H1 (cell line): ENCODE data around the gene NRXN3. TPM values are rescaled to one million over a fixed set of nuclear protein-coding genes. Genes with fewer than 3 reads are reported as not detected.

Source experiments
- CTCF ChIA-PET: fragments of 300-600 bp; sonication (Branson Sonifier 250); formaldehyde crosslinking; loops from one replicate; lab custom pipeline; 2021; ENCODE audit not compliant: partially characterized antibody; lab: Charles Lee
- POLR2A ChIA-PET: fragments of 300-600 bp; sonication (Branson Sonifier 250); formaldehyde crosslinking; loops from one replicate; lab custom pipeline; 2021; ENCODE audit warnings: inconsistent platforms; ENCODE audit not compliant: partially characterized antibody; lab: Charles Lee
- DNase-seq, 2 experiments: peaks; one replicate each; pipeline versions ENCODE4 v3.0.0 to v3.0.0-alpha.2; 2010 to 2022; ENCODE audit warnings: low spot score in 2 of 2, low read depth in 1 of 2, mixed read lengths in 1 of 2
- FAIRE-seq: peaks from 2 replicates; lab custom pipeline; 2011; peaks lifted over from hg19 to GRCh38; lab: Jason Lieb, UNC
- H2AFZ ChIP-seq: 2 replicates; pipeline ENCODE4 v1.8.1; 2012; ENCODE audit warnings: low read length, inconsistent platforms
- H2AK5ac ChIP-seq: 2 replicates; pipeline ENCODE4 v1.6.1; 2013; ENCODE audit warnings: low read depth, low read length
- H2BK120ac ChIP-seq: replicated peaks from 2 replicates; pipeline ENCODE3; 2013; ENCODE audit warnings: low read depth, low read length, inconsistent platforms
- H2BK12ac ChIP-seq: 2 replicates; pipeline ENCODE4 v1.6.1; 2013; ENCODE audit warnings: low read depth, low read length
- H2BK15ac ChIP-seq: 2 replicates; pipeline ENCODE4 v1.6.1; 2013; ENCODE audit warnings: low read length
- H2BK20ac ChIP-seq: 2 replicates; pipeline ENCODE4 v1.6.1; 2013; ENCODE audit warnings: low read length
- H2BK5ac ChIP-seq: 2 replicates; pipeline ENCODE4 v1.6.1; 2013; ENCODE audit warnings: low read depth, low read length
- H3K14ac ChIP-seq: 2 replicates; pipeline ENCODE4 v1.6.1; 2013; ENCODE audit warnings: inconsistent platforms; ENCODE audit not compliant: insufficient read length
- H3K18ac ChIP-seq: 2 replicates; pipeline ENCODE4 v1.6.1; 2013; ENCODE audit warnings: low read length; ENCODE audit errors: extremely low read depth
- H3K23ac ChIP-seq: 2 replicates; pipeline ENCODE4 v1.6.1; 2013; ENCODE audit warnings: inconsistent platforms; ENCODE audit not compliant: insufficient read length
- H3K23me2 ChIP-seq: 2 replicates; pipeline ENCODE4 v1.6.1; 2013; ENCODE audit warnings: low read depth, low read length
- H3K27ac ChIP-seq: 2 replicates; pipeline ENCODE4 v1.6.1; 2011; ENCODE audit warnings: low read depth, low read length, inconsistent platforms
- H3K27me3 ChIP-seq, 4 experiments: replicated peaks in 1 of 4; 1 replicate in 1 of 4; 2 replicates in 3 of 4; pipeline versions ENCODE4 v1.6.1 to v1.8.1; 2011 to 2013; ENCODE audit warnings: low read length in 3 of 4, mild to moderate bottlenecking in 3 of 4, inconsistent platforms in 2 of 4, mixed read lengths in 2 of 4, moderate library complexity in 1 of 4; ENCODE audit not compliant: control insufficient read depth in 3 of 4, insufficient read depth in 3 of 4; ENCODE audit errors: extremely low read depth in 1 of 4
- H3K36me3 ChIP-seq, 4 experiments: 2 replicates each; pipeline versions ENCODE4 v1.6.1 to v1.8.1; 2011 to 2013; ENCODE audit warnings: mild to moderate bottlenecking in 4 of 4, low read length in 3 of 4, moderate library complexity in 2 of 4, control low read depth in 1 of 4, inconsistent platforms in 1 of 4; ENCODE audit not compliant: insufficient read depth in 4 of 4, control insufficient read depth in 2 of 4
- H3K4ac ChIP-seq: replicated peaks from 2 replicates; pipeline ENCODE3; 2013; ENCODE audit warnings: low read length, low read depth, mixed read lengths, inconsistent platforms; ENCODE audit not compliant: insufficient read length
- H3K4me1 ChIP-seq, 4 experiments: replicated peaks in 1 of 4; 1 replicate in 1 of 4; 2 replicates in 3 of 4; pipeline versions ENCODE4 v1.6.1 to v1.8.1; 2011 to 2013; ENCODE audit warnings: low read length in 3 of 4, inconsistent platforms in 2 of 4, mixed read lengths in 1 of 4; ENCODE audit not compliant: insufficient read depth in 4 of 4, control insufficient read depth in 3 of 4
- H3K4me2 ChIP-seq, 2 experiments: 2 replicates each; pipeline versions ENCODE4 v1.6.1 to v1.8.1; 2011 to 2013; ENCODE audit warnings: low read depth in 2 of 2, low read length in 2 of 2, control low read depth in 1 of 2, inconsistent platforms in 1 of 2, mild to moderate bottlenecking in 1 of 2; ENCODE audit not compliant: insufficient read depth in 1 of 2
- H3K4me3 ChIP-seq, 4 experiments: fragments of 200-600, 300-600 bp in 1 of 4; sonication (generic), shearing (Covaris generic), sonication (Bioruptor Twin) in 1 of 4; 2 replicates each; pipeline versions ENCODE4 v1.5.1 to v1.8.1; 2011 to 2016; ENCODE audit warnings: low read length in 4 of 4, low read depth in 3 of 4, control low read depth in 2 of 4, inconsistent platforms in 2 of 4, mild to moderate bottlenecking in 2 of 4, mixed read lengths in 1 of 4, moderate library complexity in 1 of 4; ENCODE audit not compliant: insufficient read depth in 2 of 4; ENCODE audit errors: extremely low read depth in 1 of 4
- H3K56ac ChIP-seq: replicated peaks from 2 replicates; pipeline ENCODE3; 2013; ENCODE audit warnings: low read depth, mild to moderate bottlenecking, mixed read lengths, low read length, inconsistent platforms; ENCODE audit not compliant: insufficient read length
- H3K79me1 ChIP-seq: 2 replicates; pipeline ENCODE4 v1.6.1; 2013; ENCODE audit warnings: low read depth, low read length, control low read depth
- H3K79me2 ChIP-seq, 2 experiments: 2 replicates each; pipeline versions ENCODE4 v1.6.1 to v1.8.1; 2012 to 2013; ENCODE audit warnings: low read length in 2 of 2, mild to moderate bottlenecking in 2 of 2, inconsistent platforms in 1 of 2; ENCODE audit not compliant: insufficient read depth in 2 of 2, control insufficient read depth in 1 of 2
- H3K9ac ChIP-seq, 4 experiments: replicated peaks in 1 of 4; 1 replicate in 1 of 4; 2 replicates in 3 of 4; pipeline versions ENCODE4 v1.6.1 to v1.8.1; 2011 to 2013; ENCODE audit warnings: low read depth in 3 of 4, low read length in 3 of 4, control low read depth in 2 of 4, mild to moderate bottlenecking in 2 of 4, moderate library complexity in 2 of 4, inconsistent platforms in 1 of 4; ENCODE audit errors: extremely low read depth in 1 of 4
- H3K9me3 ChIP-seq, 2 experiments: 2 replicates each; pipeline versions ENCODE4 v1.6.1 to v1.8.1; 2012 to 2013; ENCODE audit warnings: mild to moderate bottlenecking in 2 of 2, moderate library complexity in 2 of 2, control low read depth in 1 of 2, inconsistent platforms in 1 of 2, low read depth in 1 of 2, low read length in 1 of 2, mixed read lengths in 1 of 2; ENCODE audit not compliant: insufficient read depth in 2 of 2
- H4K20me1 ChIP-seq, 2 experiments: replicated peaks in 1 of 2; 2 replicates each; pipeline versions ENCODE3 to v1.8.1; 2011 to 2013; ENCODE audit warnings: inconsistent platforms in 2 of 2, low read length in 2 of 2, mild to moderate bottlenecking in 1 of 2; ENCODE audit not compliant: insufficient read depth in 2 of 2, control insufficient read depth in 1 of 2
- H4K5ac ChIP-seq: 2 replicates; pipeline ENCODE4 v1.6.1; 2013; ENCODE audit warnings: low read length, low read depth, mixed read lengths, inconsistent platforms; ENCODE audit not compliant: insufficient read length
- H4K8ac ChIP-seq: 2 replicates; pipeline ENCODE4 v1.8.0; 2013; ENCODE audit warnings: mild to moderate bottlenecking, moderate library complexity, low read length, inconsistent platforms; ENCODE audit not compliant: insufficient read depth; ENCODE audit errors: extremely low read depth
- H4K91ac ChIP-seq: replicated peaks from 2 replicates; pipeline ENCODE3; 2013; ENCODE audit warnings: low read length, mixed read lengths, inconsistent platforms; ENCODE audit not compliant: insufficient read length
- EZH2 ChIP-seq: fragments of 200-600 bp; sonication (generic); IDR thresholded peaks from 2 replicates; pipeline ENCODE4 v1.7.1; 2012; ENCODE audit warnings: low read depth, mild to moderate bottlenecking, moderate library complexity, low read length, inconsistent platforms; ENCODE audit not compliant: severe bottlenecking
- GTF2F1 ChIP-seq: IDR thresholded peaks from 2 replicates; pipeline ENCODE4 v1.6.1; 2012; ENCODE audit warnings: low read depth, low read length, improper control_type of control experiment, borderline replicate concordance
- KDM5A ChIP-seq: fragments of 200-600 bp; IDR thresholded peaks from 2 replicates; pipeline ENCODE4 v1.7.1; 2012; ENCODE audit warnings: mild to moderate bottlenecking, low read length, inconsistent platforms, mixed read lengths
- RNF2 ChIP-seq: fragments of 200-900, 300-1000 bp; sonication (generic); IDR thresholded peaks from 2 replicates; pipeline ENCODE4 v1.7.1; 2016; ENCODE audit warnings: borderline replicate concordance, low read depth, mild to moderate bottlenecking, antibody characterized with exemption, low read length; ENCODE audit not compliant: poor library complexity, severe bottlenecking; ENCODE audit errors: missing control alignments
- SP2 ChIP-seq: IDR thresholded peaks from 2 replicates; pipeline ENCODE4 v1.6.1; 2012; ENCODE audit warnings: mild to moderate bottlenecking, low read length, inconsistent platforms
- TCF12 ChIP-seq: IDR thresholded peaks from 2 replicates; pipeline ENCODE4 v1.6.1; 2011; ENCODE audit warnings: low read depth, mild to moderate bottlenecking, low read length
- ZNF274 ChIP-seq: IDR thresholded peaks from 2 replicates; pipeline ENCODE4 v1.7.0; 2012; ENCODE audit warnings: low read length, borderline replicate concordance; ENCODE audit errors: extremely low read depth
- WGBS, 2 experiments: shearing (Covaris generic) in 1 of 2; methylation state at CpG; one replicate each; pipeline versions ENCODE4 v1.1.6 to v1.1.7; 2013 to 2015; ENCODE audit warnings: low lambda C conversion rate in 2 of 2, mixed read lengths in 2 of 2, inconsistent platforms in 1 of 2, low coverage in 1 of 2, missing lambda C conversion rate in 1 of 2; ENCODE audit not compliant: insufficient replicate concordance in 2 of 2, insufficient coverage in 1 of 2, insufficient read length in 1 of 2; ENCODE audit errors: extremely low coverage in 1 of 2, missing lambda C conversion rate in 1 of 2; 5-methylcytosine and 5-hydroxymethylcytosine counted together
- polyA plus RNA-seq, 7 experiments: library from polyadenylated mRNA; depleted of rRNA in 3 of 7; stranded (reverse) in 5 of 7; unstranded in 2 of 7; fragments of >200 nt in 5 of 7; fragments of 200-250 nt in 2 of 7; gene quantifications; 1 replicate in 5 of 7; 2 replicates in 1 of 7; 4 replicates in 1 of 7; pipeline versions ENCODE4 v1.2.1 to v1.2.3, GENCODE V29; 2011 to 2013; ENCODE audit warnings: missing spikeins in 2 of 7, mixed read lengths in 2 of 7
- total RNA-seq: library from RNA; stranded (reverse); fragmentation: NEBNext Ultra II Directional; extraction: Animal tissue kit (Norgen Biotek cat#: 25700); gene quantifications from 2 replicates; pipeline ENCODE4 v1.2.1, GENCODE V29; 2021

Gene NRXN3
- total and polyA plus RNA-seq, 2 of the 8 experiments (the other 6 are each of a cell fraction or from before 2014, with no cell fraction given), result 2.6 to 4.1 TPM

- WGBS, 2 experiments, result 98% methylated on average over 3 of the region's 3 CpGs; no CpG with 5 or more reads in 1 of the 2 experiments
Measured at GRCh38 chr14:78611796-78612571, 441.8 kb downstream of the NRXN3 start.

More at GRCh38 chr14:78611796-78612571, 441.8 kb downstream of the NRXN3 start:
- Histone ChIP-seq H4K91ac (no peak overlapping the region), H3K27me3 (peaks cover 0 to 1% (median 0%) of the 10 kb centered on the region in 4 experiments; a peak in 1 of 7 replicates), H3K4me2 (no peak overlapping the region), H3K4ac (no peak overlapping the region), H2BK12ac (no peak overlapping the region), H4K5ac (no peak overlapping the region), H3K36me3 (no peaks in the 10 kb centered on the region), H3K23me2 (no peaks in the 10 kb centered on the region), H2BK15ac (no peak overlapping the region), H4K8ac (no peak overlapping the region), H3K23ac (no peak overlapping the region), H3K4me1 (peaks cover 0 to 4% (median 0%) of the 10 kb centered on the region in 4 experiments; a peak in 1 of 7 replicates), H3K14ac (no peak overlapping the region), H3K79me1 (no peaks in the 10 kb centered on the region), H2AK5ac (no peak overlapping the region), H4K20me1 (no peaks in the 10 kb centered on the region), H3K4me3 (no peak overlapping the region), H2BK5ac (no peak overlapping the region), H3K79me2 (no peaks in the 10 kb centered on the region), H2BK120ac (no peak overlapping the region), H3K18ac (no peak overlapping the region), H3K56ac (no peak overlapping the region), H3K9ac (no peak overlapping the region), H2AFZ (no peak overlapping the region), H3K27ac (no peak overlapping the region), H2BK20ac (no peak overlapping the region), H3K9me3 (no peaks in the 10 kb centered on the region)
- CTCF ChIA-PET, result interaction anchor here (11.5 kb wide), 1 partner anchor 14 kb away, joined by 88 read pairs; no protein-coding TSS in a partner anchor
- no peak for FAIRE-seq
- no peak for DNase-seq
- POLR2A ChIA-PET, result no interaction called here
- TF ChIP-seq EZH2, result no peak
- no peak for TF ChIP-seq SP2
- no peak for TF ChIP-seq ZNF274
- TF ChIP-seq GTF2F1, result no peak
- TF ChIP-seq TCF12, result no peak
- TF ChIP-seq RNF2, result no peak
- no peak for TF ChIP-seq KDM5A
